ENCODE data around the gene MAG.

DNA sequence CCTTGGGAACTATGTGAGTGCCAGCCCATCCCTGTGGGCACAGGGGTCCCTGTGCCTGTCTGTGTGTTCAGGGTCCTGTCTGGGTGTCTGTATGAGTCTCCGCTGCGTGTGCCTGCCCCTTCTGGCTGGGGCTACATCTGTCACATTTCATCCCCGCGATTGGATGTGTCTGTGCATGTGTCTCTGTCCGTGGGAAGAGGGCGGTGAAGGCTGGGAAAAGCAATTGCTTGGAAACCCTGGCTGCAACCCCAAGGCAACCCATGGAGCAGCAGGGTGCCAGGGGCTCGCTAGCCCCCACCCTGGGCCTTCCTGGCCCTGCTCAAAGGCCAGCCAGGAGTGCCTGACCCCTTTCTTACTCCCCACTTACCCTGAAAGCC is 1.4 kb downstream of the MAG start:
- TF ChIP-seq JUND (IDR thresholded peaks at IDR 0.05), result no peak
- no peak for TF ChIP-seq SIN3A (IDR thresholded peaks at IDR 0.05; ENCODE audit: low read depth)
- no peak for TF ChIP-seq CBX3 (IDR thresholded peaks at IDR 0.05; ENCODE audit: low read depth)
- TF ChIP-seq YY1 (IDR thresholded peaks at IDR 0.05; ENCODE audit: extremely low read depth, insufficient replicate concordance, low read depth, low read length), result no peak

Measured in HCT116 (cell line).